Skeletal muscle tissue (tissue), 4 donors: ENCODE results near the gene RAMAC. TPM values are rescaled to one million over a fixed set of nuclear protein-coding genes. Genes with fewer than 3 reads are reported as not detected.

Source experiments
- H3K27ac ChIP-seq: one replicate; pipeline ENCODE4 v1.7.0; 2013; ENCODE audit warnings: mild to moderate bottlenecking, low read depth, low read length, inconsistent platforms
- H3K27me3 ChIP-seq, 3 donors: one replicate each; pipeline ENCODE4 v1.7.0; 2013; ENCODE audit warnings: low read length in 3 of 3; ENCODE audit not compliant: control insufficient read depth in 3 of 3, insufficient read depth in 3 of 3
- H3K36me3 ChIP-seq, 3 donors: one replicate each; pipeline ENCODE4 v1.7.0; 2013; ENCODE audit warnings: low read length in 3 of 3; ENCODE audit not compliant: control insufficient read depth in 3 of 3, insufficient read depth in 3 of 3
- H3K4me1 ChIP-seq, 3 donors: one replicate each; pipeline ENCODE4 v1.7.0; 2013; ENCODE audit warnings: low read length in 3 of 3, mild to moderate bottlenecking in 3 of 3; ENCODE audit not compliant: control insufficient read depth in 3 of 3, insufficient read depth in 3 of 3
- H3K4me3 ChIP-seq, 3 donors: one replicate each; pipeline ENCODE4 v1.7.0; 2013; ENCODE audit warnings: low read length in 3 of 3
- H3K9ac ChIP-seq, 3 donors: one replicate each; pipeline ENCODE4 v1.7.0; 2013; ENCODE audit warnings: low read length in 3 of 3, mild to moderate bottlenecking in 3 of 3, moderate library complexity in 2 of 3, low read depth in 1 of 3
- H3K9me3 ChIP-seq, 3 donors: one replicate each; pipeline ENCODE4 v1.7.0; 2013; ENCODE audit warnings: low read length in 3 of 3; ENCODE audit not compliant: control insufficient read depth in 3 of 3
- total RNA-seq: library from RNA; depleted of rRNA; stranded (reverse); fragments of >200 nt; gene quantifications from one replicate; pipeline ENCODE4 v1.2.3, GENCODE V29; 2014
- donor health status: Osteomylitis.

Gene RAMAC
- total RNA-seq, 1 donor from 2014 or later = 26.1 TPM

DNA sequence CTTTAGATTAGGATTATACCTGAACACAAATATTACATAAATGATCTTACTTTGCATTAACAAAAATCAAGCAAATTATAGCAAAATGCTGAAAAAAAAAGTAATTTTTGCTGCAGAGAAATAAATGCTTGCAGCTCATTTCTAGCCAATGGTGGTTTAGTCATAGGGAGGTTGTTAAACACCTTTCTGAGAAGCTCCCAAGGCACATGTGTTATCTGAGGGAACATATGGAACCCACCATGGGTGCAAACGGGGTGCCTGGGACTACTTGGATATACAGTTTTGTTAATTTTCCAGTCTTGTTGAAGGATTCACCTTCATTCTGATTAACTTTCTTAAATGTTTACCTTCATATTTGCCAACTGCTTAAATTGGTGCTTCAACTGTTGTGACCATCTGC, 8.9 kb upstream of the RAMAC start:
- H3K4me1 ChIP-seq = peaks cover 0 to 5% (median 0%) of the 10 kb centered on the region in 3 donors
- no peaks in the 10 kb centered on the region for H3K9me3 ChIP-seq
- no peaks in the 10 kb centered on the region for H3K27me3 ChIP-seq
- no peak overlapping the region for H3K9ac ChIP-seq
- no peak overlapping the region for H3K27ac ChIP-seq
- no peaks in the 10 kb centered on the region for H3K36me3 ChIP-seq
- no peak overlapping the region for H3K4me3 ChIP-seq

DNA sequence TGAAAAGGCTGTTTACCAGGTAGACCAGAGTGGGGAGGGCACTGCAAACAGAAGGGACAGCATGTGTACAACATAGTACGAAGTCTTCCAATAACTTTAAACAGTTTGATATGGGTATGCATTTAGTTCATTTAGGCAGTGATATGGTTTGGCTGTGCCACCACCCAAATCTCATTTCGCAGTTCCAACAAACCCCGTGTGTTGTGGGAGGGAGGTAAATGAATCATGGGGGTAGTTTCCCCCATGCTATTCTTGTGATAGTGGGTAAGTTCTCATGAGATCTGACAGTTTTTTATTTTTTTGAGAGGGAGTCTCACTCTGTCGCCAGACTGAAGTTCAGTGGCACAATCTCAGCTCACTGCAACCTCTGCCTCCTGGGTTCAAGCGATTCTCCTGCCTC, 7.6 kb upstream of the RAMAC start:
- Histone ChIP-seq H3K9ac (no peak overlapping the region), H3K9me3 (no peaks in the 10 kb centered on the region), H3K27ac (no peak overlapping the region), H3K27me3 (no peaks in the 10 kb centered on the region), H3K4me1 (no peaks in the 10 kb centered on the region), H3K4me3 (no peak overlapping the region), H3K36me3 (no peaks in the 10 kb centered on the region)

GRCh38 chr15:82979726-82980125, 6.3 kb upstream of the RAMAC start:
- Histone ChIP-seq H3K27me3 (no peaks in the 10 kb centered on the region), H3K27ac (no peak overlapping the region), H3K36me3 (no peaks in the 10 kb centered on the region), H3K9ac (no peak overlapping the region), H3K4me3 (no peak overlapping the region), H3K4me1 (no peaks in the 10 kb centered on the region), H3K9me3 (no peaks in the 10 kb centered on the region)

DNA sequence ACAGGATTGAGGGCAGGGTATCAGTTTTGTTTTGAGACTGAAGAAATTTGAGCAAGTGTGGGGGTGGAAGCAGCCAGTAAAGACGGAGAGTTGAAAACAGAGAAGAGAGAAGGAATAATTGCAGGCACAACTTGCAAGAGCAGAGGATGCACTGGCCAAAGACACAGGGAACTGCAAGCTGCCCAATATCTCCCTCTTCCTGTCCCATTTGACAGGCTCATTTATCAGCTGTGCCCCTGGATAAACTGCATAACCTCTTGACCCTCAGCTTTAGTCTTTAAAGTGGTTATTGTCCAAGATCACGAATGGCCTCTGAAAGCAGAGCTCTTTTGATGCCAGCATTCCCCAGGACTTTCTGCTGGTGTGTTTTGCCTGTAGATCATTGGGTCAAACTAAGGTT, 5.0 kb upstream of the RAMAC start:
- no peak overlapping the region for H3K9ac ChIP-seq
- H3K36me3 ChIP-seq = no peaks in the 10 kb centered on the region
- H3K4me3 ChIP-seq = no peak overlapping the region
- H3K27me3 ChIP-seq = no peaks in the 10 kb centered on the region
- no peak overlapping the region for H3K27ac ChIP-seq
- no peaks in the 10 kb centered on the region for H3K9me3 ChIP-seq
- peaks cover 6 to 8% (median 8%) of the 10 kb centered on the region in 3 donors for H3K4me1 ChIP-seq

GRCh38 chr15:82986442-82986780, 401 bp downstream of the RAMAC start:
- H3K4me1 ChIP-seq = peaks cover 12 to 18% (median 14%) of the 10 kb centered on the region in 3 donors
- H3K9ac ChIP-seq = peak overlapping the region; percentile 89 to 99 (median 97)

GRCh38 chr15:82992436-82992998, 6.5 kb downstream of the RAMAC start:
- no peak overlapping the region for H3K9ac ChIP-seq
- no peaks in the 10 kb centered on the region for H3K27me3 ChIP-seq
- H3K27ac ChIP-seq = no peak overlapping the region
- no peaks in the 10 kb centered on the region for H3K4me1 ChIP-seq
- no peak overlapping the region for H3K4me3 ChIP-seq
- no peaks in the 10 kb centered on the region for H3K9me3 ChIP-seq
- peaks cover 5 to 22% (median 16%) of the 10 kb centered on the region in 3 donors for H3K36me3 ChIP-seq

More at GRCh38 chr15:82986442-82986780, 401 bp downstream of the RAMAC start:
- peak overlapping the region; percentile 82 to 100 (median 100) for H3K4me3 ChIP-seq
- peak overlapping the region; percentile 83 for H3K27ac ChIP-seq
- peaks cover 5 to 22% (median 16%) of the 10 kb centered on the region in 3 donors for H3K36me3 ChIP-seq
- H3K9me3 ChIP-seq = no peaks in the 10 kb centered on the region
- no peaks in the 10 kb centered on the region for H3K27me3 ChIP-seq

DNA sequence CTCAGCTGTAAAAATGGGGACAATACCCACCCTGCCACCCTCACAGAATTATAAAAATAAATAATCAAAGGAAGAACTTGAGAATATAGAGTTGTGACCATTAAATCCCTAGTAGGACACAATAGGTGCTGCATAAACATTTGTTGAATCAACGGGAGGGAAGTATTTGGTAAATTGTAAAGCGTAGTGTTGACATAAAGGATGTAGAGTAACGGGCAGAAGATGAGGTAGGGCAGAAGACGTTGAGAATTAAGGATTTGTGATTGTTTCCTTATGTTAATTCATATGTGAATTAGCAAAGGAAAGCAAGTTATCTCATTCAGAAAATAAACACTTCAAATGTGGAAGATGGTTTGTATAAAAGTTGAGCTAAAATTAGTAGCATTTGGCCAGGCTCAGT, 7.1 kb downstream of the RAMAC start:
- Histone ChIP-seq H3K27me3 (no peaks in the 10 kb centered on the region), H3K9ac (no peak overlapping the region), H3K4me1 (no peaks in the 10 kb centered on the region), H3K4me3 (no peak overlapping the region), H3K36me3 (peaks cover 1 to 16% (median 15%) of the 10 kb centered on the region in 3 donors), H3K27ac (no peak overlapping the region), H3K9me3 (no peaks in the 10 kb centered on the region)

DNA sequence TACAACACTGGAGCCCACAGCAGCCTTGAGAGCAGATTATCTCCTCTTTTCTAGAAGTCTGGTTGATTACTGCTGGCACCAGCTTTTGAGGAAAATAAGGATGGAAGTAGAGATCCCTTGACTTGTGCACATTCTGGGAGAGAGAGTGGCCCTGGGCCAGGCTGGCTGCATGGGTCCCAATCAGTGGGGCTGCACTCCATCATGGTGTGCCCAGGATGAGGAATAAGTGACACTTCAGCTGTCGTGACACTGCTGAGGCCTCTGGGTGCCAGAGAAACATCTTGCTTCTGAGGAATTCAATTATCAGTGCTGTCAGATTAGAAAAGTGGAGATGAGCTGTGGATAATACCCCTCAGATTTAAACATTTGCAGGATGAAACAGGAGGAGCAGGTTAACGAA, 9.1 kb downstream of the RAMAC start:
- Histone ChIP-seq H3K4me3 (no peak overlapping the region), H3K36me3 (peaks cover 0 to 3% (median 3%) of the 10 kb centered on the region in 3 donors), H3K9me3 (no peaks in the 10 kb centered on the region), H3K27me3 (no peaks in the 10 kb centered on the region), H3K4me1 (peaks cover 0 to 7% (median 4%) of the 10 kb centered on the region in 3 donors), H3K9ac (no peak overlapping the region), H3K27ac (no peak overlapping the region)

DNA sequence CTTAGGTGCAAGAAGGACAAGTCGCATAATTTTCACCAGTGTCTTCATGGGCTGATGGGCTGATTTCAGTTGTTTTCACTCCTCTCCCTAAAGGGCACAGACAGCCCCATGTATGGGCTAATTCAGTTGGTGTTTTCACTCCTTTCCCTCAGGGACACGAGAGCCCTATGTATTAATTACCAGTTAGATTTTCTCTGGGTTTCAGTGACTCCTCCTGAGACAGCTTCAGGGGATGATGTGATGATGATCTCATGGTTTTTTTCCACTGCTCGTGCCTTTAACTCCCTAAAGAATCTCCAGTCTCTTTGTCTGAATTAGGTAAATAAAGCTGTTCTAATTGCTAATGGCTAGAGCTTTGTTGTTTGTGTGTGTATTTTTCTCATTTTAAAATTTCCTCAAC, 9.9 kb downstream of the RAMAC start:
- Histone ChIP-seq H3K4me3 (no peak overlapping the region), H3K36me3 (no peaks in the 10 kb centered on the region), H3K9ac (no peak overlapping the region), H3K27me3 (no peaks in the 10 kb centered on the region), H3K4me1 (peaks cover 0 to 9% (median 6%) of the 10 kb centered on the region in 3 donors), H3K9me3 (no peaks in the 10 kb centered on the region), H3K27ac (no peak overlapping the region)

DNA sequence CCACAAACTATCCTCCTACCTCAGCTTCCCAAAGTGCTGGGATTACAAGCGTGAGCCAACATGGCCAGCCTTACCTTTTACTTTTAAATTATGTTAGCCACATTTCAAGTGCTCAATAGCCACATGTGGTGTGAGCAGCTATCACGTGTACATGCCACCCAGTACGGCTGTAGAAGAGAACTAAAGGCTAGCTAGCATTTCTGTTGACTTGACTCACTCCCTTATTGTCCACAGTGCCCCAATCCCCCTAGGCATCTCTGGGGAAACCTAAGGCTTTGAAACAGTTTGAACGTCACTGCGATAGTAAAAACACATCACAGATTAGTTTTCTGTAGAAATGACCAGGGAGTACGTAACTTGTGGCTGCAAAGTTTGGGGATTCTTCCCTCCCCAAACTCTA, 13.4 kb downstream of the RAMAC start:
- Histone ChIP-seq H3K36me3 (no peaks in the 10 kb centered on the region), H3K27me3 (no peaks in the 10 kb centered on the region), H3K9ac (peak overlapping the region in 1 of 3 donors; percentile 18), H3K9me3 (no peaks in the 10 kb centered on the region), H3K27ac (no peak overlapping the region), H3K4me1 (peaks cover 0 to 9% (median 6%) of the 10 kb centered on the region in 3 donors), H3K4me3 (no peak overlapping the region)
